HEK293 (cell line): ENCODE measurements around the gene ARFGEF2.

Source experiments
- MEIS1 ChIP-seq: sonication (generic); formaldehyde crosslinking; IDR thresholded peaks from 2 replicates; pipeline ENCODE4 v1.8.1; 2022; ENCODE audit warnings: missing genetic modification reagents, mild to moderate bottlenecking, borderline replicate concordance
- WT1 ChIP-seq: fragments of 450-650 bp; formaldehyde crosslinking; IDR thresholded peaks from 2 replicates; pipeline ENCODE4 v1.5.1; 2016; ENCODE audit warnings: missing biosample characterization, missing genetic modification characterization
- ZFP37 ChIP-seq: fragments of 450-650 bp; formaldehyde crosslinking; IDR thresholded peaks from 2 replicates; pipeline ENCODE4 v1.5.1; 2016; ENCODE audit warnings: missing biosample characterization, missing genetic modification characterization
- ZFP69B ChIP-seq: fragments of 450-650 bp; formaldehyde crosslinking; IDR thresholded peaks from 2 replicates; pipeline ENCODE4 v1.5.1; 2016; ENCODE audit warnings: missing biosample characterization, missing genetic modification characterization
- ZNF138 ChIP-seq: fragments of 450-650 bp; formaldehyde crosslinking; IDR thresholded peaks from 2 replicates; pipeline ENCODE4 v1.5.1; 2016; ENCODE audit warnings: missing biosample characterization, missing genetic modification characterization, borderline replicate concordance
- ZNF2 ChIP-seq: fragments of 450-650 bp; formaldehyde crosslinking; IDR thresholded peaks from 2 replicates; pipeline ENCODE4 v1.5.1; 2016; ENCODE audit warnings: missing biosample characterization, missing genetic modification characterization
- ZNF292 ChIP-seq: fragments of 450-650 bp; formaldehyde crosslinking; IDR thresholded peaks from 2 replicates; pipeline ENCODE4 v1.5.1; 2016; ENCODE audit warnings: low read depth, missing biosample characterization, missing genetic modification characterization, borderline replicate concordance
- ZNF366 ChIP-seq: fragments of 450-650 bp; formaldehyde crosslinking; conservative IDR thresholded peaks from 2 replicates; pipeline ENCODE4 v1.5.1; 2016; ENCODE audit warnings: missing biosample characterization, missing genetic modification characterization
- ZNF501 ChIP-seq: fragments of 450-650 bp; formaldehyde crosslinking; IDR thresholded peaks from 2 replicates; pipeline ENCODE4 v1.5.1; 2016; ENCODE audit warnings: missing biosample characterization, missing genetic modification characterization
- ZNF670 ChIP-seq: fragments of 450-650 bp; formaldehyde crosslinking; IDR thresholded peaks from 2 replicates; pipeline ENCODE4 v1.5.1; 2016; ENCODE audit warnings: missing biosample characterization, missing genetic modification characterization, low read depth
- TF ChIP-seq, protein P1 (sequence below): fragments of 450-650 bp; formaldehyde crosslinking; IDR thresholded peaks from 2 replicates; pipeline ENCODE4 v1.5.1; 2016; ENCODE audit warnings: missing biosample characterization, missing genetic modification characterization
- TF ChIP-seq, protein P2 (sequence below): fragments of 450-650 bp; IDR thresholded peaks from 2 replicates; pipeline ENCODE4 v1.5.1; 2018; ENCODE audit warnings: missing biosample characterization, mild to moderate bottlenecking, missing genetic modification characterization

DNA sequence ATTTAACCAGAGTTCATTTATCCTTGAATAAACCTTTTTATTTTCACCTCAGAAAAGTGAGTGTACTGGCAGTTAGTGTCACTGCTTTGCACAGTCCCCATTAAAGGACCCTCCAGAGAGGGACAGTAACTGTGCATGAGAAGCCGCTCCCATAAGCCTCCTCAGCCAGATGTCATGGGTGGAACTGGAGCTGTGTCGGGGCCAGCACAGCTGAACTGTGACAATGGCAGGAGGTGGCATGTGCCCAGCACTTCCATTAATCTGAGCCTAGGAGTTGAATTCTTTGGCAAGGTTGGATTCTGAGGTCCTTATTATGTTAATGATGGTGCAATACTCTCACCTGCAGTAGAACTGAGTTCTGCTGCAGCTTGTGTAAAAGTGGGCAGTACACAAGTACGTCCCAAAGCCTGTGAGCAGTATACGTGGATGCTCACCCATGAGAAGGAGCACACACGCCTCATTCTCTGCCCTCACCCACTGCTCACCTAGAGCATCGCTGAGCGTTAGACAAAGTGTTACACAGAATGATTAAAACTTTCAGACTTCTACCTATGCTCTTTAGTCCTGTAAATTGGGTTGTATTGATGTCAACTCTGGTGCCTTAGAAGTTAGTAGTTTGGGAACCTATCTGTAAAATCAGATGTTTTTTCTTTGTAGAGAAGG is 112.7 kb downstream of the ARFGEF2 start:
- TF ChIP-seq, protein P1, sequence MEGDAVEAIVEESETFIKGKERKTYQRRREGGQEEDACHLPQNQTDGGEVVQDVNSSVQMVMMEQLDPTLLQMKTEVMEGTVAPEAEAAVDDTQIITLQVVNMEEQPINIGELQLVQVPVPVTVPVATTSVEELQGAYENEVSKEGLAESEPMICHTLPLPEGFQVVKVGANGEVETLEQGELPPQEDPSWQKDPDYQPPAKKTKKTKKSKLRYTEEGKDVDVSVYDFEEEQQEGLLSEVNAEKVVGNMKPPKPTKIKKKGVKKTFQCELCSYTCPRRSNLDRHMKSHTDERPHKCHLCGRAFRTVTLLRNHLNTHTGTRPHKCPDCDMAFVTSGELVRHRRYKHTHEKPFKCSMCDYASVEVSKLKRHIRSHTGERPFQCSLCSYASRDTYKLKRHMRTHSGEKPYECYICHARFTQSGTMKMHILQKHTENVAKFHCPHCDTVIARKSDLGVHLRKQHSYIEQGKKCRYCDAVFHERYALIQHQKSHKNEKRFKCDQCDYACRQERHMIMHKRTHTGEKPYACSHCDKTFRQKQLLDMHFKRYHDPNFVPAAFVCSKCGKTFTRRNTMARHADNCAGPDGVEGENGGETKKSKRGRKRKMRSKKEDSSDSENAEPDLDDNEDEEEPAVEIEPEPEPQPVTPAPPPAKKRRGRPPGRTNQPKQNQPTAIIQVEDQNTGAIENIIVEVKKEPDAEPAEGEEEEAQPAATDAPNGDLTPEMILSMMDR (tag by site-specific recombination) = no peak
- TF ChIP-seq ZNF138 (tag by site-specific recombination) (no peak), ZNF366 (no peak), ZNF501 (tag by site-specific recombination) (no peak), ZNF292 (no peak), WT1 (tag by site-specific recombination) (no peak), ZNF670 (tag by site-specific recombination) (no peak), ZFP37 (tag by site-specific recombination) (no peak), ZNF2 (no peak), MEIS1 (no peak), ZFP69B (tag by site-specific recombination) (no peak)
- TF ChIP-seq, protein P2, sequence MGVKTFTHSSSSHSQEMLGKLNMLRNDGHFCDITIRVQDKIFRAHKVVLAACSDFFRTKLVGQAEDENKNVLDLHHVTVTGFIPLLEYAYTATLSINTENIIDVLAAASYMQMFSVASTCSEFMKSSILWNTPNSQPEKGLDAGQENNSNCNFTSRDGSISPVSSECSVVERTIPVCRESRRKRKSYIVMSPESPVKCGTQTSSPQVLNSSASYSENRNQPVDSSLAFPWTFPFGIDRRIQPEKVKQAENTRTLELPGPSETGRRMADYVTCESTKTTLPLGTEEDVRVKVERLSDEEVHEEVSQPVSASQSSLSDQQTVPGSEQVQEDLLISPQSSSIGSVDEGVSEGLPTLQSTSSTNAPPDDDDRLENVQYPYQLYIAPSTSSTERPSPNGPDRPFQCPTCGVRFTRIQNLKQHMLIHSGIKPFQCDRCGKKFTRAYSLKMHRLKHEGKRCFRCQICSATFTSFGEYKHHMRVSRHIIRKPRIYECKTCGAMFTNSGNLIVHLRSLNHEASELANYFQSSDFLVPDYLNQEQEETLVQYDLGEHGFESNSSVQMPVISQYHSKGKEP (tag by site-specific recombination) = no peak
